ENCODE data around the gene DDX55.

DDX55 gene

DNA sequence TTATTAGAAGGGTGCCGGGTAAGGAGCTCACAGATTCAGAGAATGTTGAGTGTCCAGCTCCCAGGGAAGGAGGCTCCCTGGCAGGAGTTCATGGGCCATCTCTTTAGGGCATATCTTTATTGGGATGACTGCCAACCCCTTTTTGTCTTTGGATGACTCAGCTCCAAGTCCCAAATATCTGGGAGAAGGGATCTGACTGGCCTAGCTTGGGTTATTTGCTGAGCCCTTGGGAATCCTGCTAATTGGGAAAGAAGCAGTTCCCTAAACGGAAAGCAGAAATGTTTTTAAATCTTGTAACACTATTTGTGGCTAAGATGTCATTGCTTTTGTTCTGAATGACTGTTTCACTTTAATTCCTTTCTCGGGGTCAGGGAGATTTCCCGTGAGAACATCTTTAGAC lies 12.6 kb downstream of the DDX55 start:
- no peak for DNase-seq (ENCODE audit: low read depth)

DNA sequence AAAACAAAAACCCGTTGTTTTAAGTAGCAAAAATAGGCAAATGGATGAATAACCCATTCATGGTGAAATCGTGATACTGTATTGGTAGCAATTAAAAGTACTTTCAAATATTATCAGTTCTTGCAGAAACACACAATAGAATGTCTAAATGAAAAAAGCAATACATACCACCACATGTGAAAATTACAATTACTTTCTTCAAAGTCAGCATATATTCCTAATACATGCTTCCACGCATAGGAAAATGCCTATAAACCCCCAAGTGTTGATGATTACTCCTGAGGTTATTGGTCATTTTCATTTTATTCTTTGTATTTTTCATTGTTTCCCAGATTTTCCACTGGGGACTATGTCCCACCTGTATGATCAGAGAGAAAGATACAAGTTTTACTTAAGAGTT lies 15.2 kb downstream of the DDX55 start:
- DNase-seq (ENCODE audit: low read depth) = no peak

DNA sequence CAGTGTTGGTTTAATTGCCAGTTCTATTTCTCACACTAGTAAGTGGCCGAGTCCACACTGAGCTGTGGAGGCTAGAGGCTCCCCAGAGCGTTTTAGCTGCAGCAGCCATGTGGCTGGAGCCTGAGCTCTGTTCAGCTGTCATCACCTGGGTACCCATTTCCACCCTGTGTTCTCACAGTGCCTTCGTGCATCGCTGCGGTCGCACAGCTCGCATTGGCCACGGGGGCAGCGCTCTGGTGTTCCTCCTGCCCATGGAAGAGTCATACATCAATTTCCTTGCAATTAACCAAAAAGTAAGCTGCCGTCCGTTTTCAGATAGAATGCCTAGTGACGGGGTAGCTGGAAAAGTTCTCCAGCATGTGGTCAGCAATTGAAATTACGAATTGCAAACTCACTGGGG lies 15.7 kb downstream of the DDX55 start:
- no peak for DNase-seq (ENCODE audit: low read depth)

DNA sequence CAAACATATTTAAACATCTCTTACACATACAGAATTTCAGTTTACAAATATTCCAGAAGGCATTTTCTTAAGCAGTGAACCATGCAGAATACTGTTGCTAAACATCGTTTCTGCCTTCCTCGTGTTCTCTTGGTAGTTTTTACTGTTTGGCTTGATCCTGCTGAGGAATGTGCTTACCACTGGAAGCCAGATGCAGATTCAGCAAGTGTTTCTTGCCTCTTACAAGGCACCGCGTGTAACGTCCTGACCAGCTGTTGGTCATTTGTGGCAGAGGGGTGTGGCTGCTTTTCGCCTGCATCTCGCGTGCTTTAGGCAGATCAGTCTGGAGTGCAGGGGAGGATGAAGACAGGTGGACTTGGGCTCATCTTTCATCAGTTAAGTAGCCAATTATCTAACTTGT lies 19.2 kb downstream of the DDX55 start:
- no peak for DNase-seq (ENCODE audit: low read depth)

DNA sequence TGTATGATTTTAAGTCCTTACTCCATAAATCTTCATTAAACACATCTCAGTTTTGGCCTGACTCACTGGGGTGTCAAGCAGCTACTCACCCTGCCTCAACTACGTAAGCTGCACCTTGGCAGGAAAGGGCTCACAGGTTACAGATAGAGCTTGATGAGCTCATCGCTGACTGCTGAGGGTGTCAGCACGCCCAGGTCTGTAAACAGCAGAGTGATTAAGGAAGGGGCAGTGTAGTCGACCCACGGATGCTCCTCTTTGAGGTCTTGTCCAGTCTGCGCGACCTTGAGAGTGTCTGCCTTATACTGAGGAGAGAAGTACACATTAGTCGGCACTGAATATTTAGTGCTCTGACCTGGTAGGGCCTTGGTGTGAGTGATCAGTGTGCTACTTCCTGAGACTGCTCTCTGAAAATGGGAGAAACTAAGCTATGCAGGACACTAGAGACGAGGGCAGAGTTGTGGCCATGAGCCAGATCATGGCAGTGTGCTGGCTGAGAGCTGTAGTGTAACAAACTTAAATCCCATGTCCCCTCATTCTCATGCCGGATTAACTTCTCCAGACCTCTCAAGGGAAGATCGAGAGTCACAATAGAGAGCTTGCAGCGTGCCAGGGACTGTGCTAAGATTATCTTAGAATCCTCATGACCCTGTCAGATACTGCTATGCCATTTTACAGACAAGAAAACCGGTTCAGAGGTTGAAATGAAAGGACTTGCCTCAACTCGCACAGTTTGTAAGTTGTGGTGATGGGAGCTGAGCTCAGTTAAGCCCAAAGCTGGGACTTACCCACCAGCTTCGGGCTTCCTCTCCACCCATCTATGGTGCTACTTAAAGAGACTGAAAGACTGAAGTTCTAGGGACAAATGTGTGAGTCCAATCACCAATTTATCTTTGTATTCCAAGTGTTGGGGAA lies 20.0 kb downstream of the DDX55 start:
- no peak for DNase-seq (ENCODE audit: low read depth)

DNA sequence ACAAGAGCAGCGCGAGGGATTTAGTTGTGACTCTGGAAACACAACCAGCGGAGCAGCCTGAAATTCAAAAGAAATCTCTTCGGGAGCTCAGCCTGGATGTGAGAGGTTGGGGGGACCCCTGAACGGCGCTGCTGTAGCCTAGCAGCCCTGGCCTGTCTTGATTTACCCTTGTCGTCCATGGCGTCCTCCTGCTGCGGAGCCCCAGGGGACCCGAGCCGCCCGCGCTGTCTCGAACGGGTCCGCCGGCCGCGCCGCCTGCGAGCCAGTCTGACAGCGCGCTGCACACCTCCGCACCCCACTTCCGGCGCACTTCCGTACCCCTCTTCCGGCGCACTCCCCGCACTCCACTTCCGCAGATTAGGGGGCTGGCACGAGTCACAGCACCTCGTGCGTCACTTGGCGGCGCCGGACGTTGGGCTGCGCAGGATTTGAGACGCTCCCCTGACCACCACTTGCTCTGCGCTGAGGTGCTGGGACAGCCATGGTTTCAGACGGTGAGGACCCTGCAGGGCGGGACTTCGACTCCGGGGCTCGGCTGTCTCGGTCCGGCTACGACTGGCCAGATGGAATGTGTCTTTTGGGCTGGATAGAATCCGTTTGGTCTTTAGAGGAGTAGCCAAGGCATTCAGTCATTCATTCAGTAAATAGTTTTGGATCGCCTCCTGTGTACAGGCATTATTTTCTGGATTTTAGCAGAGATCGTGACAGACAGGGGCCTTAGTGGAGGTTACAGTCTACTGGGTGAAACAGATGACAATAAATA lies 31.7 kb downstream of the DDX55 start, which contains the start of the genes EIF2B1 and GTF2H3:
Gene EIF2B1 (minus strand): TSS at position 308 of the 763 bp plus-strand sequence. CDS start 129 bp downstream, at position 179.
Gene GTF2H3 (plus strand): TSS at position 451 of the 763 bp plus-strand sequence. CDS start 31 bp downstream, at position 482.
- peak; percentile 95 for DNase-seq (ENCODE audit: low read depth)

DNA sequence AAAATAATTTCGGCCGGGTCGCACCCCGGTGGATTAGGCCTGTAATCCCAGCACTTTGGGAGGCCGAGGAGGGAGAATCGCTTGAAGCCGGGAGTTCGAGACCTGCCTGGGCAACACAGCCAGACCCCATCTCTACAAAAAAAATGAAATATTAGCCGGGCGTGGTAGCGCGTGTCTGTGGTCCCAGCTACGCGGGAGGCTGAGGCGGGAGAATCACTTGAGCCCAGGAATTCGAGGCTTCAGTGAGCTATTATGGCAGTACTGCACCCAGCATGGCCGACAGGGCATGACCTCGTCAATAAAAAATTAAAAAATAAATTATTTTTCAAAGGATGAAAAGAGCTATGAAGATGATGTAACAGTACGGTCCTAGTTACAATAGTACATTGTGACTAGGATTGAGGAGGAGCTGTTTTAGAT lies 32.3 kb downstream of the DDX55 start:
- no peak for DNase-seq (ENCODE audit: low read depth)

DNA sequence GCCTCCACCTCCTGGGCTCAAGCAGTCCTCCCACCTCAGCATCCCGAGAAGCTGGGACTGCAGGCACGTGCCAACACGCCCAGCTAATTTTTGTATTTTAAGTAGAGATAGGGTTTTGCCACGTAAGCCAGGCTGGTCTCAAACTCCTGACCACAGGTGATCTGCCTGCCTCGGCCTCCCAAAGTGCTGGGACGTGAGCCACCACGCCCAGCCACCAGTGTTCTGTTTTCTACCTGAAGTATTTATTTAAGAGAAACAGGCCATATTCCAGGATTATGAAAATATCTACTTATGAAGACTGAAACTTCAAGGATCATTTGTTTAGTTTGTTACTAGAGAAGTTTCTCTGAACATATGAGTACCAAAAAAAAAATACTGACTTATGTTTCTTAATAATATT lies 42.0 kb downstream of the DDX55 start:
- DNase-seq (ENCODE audit: low read depth) = no peak

DNA sequence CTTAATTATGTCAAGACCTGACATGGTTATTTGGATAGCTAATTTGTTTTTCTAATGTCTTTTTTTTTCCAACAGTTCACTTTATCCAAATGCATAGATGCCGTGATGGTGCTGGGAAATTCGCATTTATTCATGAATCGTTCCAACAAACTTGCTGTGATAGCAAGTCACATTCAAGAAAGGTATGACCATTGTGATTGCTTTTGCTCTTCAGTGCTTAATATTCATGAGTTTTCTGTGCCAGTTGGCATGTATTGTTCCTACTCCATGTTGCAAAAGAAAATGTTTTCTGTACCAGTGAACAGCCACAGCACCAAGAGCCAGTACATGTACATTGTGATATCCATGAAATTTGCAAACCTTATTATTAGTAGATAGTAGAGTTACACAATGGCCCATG lies 43.5 kb downstream of the DDX55 start:
- no peak for DNase-seq (ENCODE audit: low read depth)

DNA sequence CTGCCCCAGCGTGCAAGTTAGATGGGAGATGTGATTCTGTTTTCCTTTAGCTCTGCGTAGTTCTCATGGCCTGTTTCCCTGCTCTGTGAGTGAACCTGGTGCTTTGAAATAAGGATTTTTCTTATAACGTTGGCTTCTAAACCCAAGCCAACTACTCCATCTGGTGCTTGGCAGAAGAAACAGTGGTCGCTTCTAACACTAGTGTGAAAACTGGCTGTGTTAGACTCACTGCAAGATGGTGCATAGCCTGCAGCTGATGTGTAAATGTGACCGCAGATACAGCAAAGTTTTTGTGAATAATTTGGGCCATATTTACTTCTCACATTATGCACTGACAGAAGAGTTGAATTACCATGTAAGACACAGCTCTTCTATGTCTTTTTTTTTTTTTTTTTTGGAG lies 44.0 kb downstream of the DDX55 start:
- DNase-seq (ENCODE audit: low read depth) = no peak

DNA sequence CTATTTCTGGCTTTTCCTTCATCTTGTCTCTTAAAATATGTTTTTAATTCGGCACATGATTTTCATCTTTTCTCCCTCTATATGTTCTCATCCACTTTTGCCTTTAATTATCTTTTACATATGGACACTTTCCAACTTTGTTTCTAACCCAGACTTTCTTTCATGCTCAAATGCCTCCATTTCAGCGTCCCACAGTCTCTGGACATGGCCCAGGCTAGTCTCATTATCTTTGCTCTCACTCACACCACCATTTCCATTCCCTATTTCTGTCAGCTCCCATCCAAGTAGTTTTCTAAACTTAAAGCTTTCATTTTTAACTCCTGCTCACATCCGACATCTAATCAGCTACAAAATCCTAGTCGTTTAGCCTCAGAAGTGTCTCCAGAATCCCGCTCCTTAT lies 46.5 kb downstream of the DDX55 start:
- DNase-seq (ENCODE audit: low read depth) = no peak

DNA sequence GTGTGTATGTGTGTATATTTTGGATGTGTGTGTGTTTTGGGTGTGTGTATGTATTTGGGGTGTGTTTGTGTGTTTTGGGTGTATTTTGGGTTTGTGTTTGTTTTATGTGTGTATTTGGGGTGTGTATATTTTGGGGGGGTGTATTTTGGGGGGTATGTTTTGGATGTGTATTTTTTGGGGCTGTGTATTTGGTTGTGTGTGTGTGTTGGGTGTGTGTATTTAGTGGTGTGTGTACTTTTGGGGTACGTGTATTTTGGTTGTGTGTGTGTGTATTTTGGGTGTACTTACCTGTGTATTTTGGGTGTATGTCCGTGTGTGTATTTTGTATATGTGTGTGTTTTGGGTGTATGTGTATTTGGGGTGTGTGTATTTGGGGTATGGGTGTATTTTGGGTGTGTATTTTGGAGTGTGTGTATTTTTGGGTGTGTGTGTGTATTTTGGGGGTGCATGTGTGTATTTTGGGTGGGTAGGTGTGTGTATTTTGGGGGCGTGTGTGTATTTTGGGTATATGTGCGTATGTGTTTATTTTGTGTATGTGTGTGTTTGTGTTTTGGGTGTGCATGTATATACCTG lies 52.3 kb downstream of the DDX55 start:
- no peak for DNase-seq (ENCODE audit: low read depth)

DNA sequence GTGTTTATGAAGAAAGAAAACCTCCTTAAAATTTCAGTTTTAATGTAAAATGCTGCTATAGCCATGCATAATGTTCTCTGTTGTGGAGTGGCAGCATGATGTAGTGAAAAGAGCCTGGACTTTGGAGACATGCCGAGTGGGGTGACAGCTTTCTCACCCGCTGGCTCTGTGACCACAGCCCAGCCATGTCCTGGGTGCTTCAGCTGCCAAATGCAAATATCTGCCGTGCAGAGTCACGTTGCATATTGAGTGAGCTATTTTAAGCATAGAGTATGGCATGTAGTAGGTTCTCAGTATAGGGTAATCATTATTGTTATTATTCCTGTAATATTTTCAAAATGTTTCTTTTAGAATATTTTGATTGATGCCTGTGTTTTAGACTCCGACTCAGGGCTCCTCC lies 53.5 kb downstream of the DDX55 start:
- DNase-seq (ENCODE audit: low read depth) = no peak

DNA sequence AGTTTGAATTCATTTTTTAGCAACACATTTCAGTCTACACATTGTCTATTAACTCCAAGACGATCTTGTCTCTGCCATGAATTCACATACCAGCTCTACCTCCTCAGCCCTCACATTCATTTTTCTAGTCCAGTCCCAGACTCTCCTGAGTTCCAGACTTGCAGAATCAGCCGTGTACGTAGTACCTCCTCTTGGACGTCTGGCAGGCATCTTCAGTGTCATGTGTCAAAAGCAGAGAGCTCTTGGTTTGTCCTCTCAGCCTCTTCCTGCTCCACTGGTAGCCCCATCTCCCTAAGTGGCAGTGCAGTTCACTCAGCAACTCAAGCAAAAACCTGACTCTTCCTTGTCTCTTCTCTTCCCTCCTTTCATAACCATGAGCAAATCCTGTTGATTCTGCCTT lies 54.5 kb downstream of the DDX55 start:
- DNase-seq (ENCODE audit: low read depth) = no peak

DNA sequence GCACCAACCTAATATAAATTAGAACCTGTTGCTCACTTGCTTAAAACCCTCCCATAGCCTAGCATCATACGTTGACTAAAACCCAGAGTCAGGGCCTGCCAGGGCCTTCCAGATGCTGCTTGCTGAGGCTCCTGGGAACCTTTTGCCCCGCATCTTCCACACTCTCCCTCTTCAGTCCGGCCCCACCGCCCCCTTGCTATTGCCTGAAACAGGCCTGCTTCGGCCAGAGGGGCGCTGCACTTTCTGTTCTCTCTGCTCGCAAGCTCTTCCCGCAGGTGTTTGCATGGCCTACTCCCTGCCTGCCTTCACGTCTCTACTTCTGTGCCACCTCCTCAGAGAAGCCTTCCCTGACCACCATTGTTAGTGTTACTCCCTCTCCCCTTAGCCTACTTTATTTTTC lies 55.3 kb downstream of the DDX55 start:
- DNase-seq (ENCODE audit: low read depth) = no peak

DNA sequence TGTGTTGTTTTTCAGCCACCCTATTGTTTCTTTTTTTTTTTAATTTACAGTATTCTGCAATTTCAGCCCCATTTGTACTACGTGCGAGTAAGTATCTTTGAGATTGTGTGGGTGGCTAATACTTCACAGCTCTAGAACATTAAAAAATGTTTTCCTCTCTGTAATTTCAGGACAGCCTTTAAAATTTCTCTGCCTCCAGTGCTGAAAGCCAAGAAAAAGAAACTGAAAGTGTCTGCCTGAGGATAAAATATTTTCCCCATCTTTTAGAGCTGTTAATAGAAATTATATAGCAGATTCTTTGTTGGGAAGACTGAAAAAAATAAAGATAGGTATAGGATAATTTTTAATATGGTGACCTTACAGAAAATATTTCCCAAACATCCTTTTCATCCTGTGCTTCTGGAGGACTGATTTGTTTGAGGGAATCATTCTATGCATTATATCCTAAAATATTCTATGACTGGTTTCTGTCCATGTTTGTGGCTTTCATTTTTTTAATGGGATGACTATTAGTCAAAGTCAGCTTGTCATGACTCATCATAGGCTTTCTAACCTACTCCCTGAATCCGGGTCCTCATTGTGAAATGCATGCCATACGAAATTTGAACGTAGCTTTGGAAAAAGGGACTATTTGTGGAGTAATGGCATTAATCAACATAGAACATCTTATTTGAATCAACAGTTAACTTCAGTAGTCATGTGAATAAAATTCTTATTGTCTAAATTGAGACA lies 58.3 kb downstream of the DDX55 start:
- no peak for DNase-seq (ENCODE audit: low read depth)

DNA sequence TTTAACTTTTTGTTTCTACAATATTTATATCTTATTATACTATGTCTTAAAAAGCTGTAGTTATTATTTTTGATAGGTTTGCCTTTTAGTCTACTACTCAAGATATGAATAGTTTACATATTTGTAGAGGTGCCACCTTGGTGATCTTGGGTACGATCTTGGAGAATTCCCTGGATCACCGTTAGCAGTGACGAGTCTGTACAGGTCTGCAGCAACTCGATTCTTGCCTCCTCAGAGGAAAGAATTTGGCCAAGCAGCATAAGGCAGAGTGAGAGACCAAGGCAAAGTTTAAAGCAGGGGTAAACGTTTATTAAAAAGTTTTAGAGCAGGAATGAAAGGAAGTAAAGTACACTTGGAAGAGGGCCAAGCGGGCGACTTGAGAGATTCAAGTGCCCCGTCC lies 65.9 kb downstream of the DDX55 start:
- DNase-seq (ENCODE audit: low read depth) = no peak
